ENCODE results near the gene GMPS.

GRCh38 chr3:155989536-155989935 is 119.1 kb downstream of the GMPS start:
- TF ChIP-seq CTCF (IDR thresholded peaks at IDR 0.05) (no peak), POLR2A (IDR thresholded peaks at IDR 0.05) (no peak), POLR2AphosphoS5 (IDR thresholded peaks at IDR 0.05) (no peak)
